ENCODE data around the gene NBEA.
"Not testable (repeated sequence)": the region's sequence is repeated elsewhere in the genome, so short reads cannot be mapped to it uniquely, and the experiment has no call there.

NBEA gene

DNA sequence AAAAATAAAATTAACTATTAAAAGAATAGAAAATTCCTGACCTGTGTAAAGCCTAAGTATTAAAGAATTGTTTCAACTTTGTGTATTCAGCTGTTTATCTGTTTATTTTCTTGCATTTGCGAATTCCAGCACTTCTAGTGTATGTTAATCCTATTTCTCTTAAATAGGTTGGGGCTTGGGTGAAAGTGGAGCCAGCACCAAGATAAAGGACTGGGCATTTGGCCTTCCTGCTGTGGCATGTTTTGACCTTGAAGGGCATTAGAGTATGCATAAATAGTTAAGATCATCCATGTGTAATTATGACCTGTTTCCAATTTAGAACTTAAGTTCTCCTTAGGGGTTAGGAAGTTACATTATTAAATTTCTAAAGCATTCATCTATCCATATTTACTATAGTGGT is 151.3 kb downstream of the NBEA start:
- DNase-seq, result no peak

DNA sequence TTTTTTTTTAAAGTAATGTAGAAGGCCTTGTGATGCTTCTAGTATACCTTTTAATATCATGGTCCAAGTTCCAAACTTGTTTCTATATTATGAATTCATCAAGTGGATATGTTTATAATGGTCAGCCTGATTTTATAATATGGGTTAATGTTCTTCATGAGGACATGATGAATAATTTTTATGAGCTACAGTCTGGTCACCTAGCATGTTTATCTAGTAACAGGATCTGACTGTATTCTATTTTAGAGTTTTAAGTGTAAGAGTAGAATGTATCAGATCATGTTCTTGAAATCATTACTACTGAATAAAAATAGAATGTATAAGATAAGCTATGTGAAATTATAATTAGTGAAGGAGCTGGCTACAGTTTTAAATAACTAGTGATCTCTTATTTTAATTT is 164.7 kb downstream of the NBEA start:
- DNase-seq, result not testable (repeated sequence)

DNA sequence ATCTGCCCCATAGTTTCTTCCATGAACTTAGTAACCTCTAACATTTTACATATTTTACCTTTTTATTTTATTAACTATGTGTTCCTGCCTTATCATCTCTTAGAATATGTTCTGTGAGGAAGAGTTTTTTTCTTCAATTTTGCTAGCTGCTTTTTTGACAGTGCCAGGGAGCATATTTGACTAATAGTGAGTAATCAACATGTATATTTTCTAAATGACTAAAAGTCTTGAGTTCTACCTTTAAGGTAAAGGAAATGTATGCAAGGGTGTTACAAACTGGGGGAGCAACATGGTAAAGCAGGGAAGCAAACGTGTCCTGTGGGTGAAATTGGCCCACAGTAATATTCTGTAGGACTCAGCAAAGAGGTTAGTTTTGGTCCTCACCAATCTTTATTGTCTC is 165.5 kb downstream of the NBEA start:
- DNase-seq, result no peak

DNA sequence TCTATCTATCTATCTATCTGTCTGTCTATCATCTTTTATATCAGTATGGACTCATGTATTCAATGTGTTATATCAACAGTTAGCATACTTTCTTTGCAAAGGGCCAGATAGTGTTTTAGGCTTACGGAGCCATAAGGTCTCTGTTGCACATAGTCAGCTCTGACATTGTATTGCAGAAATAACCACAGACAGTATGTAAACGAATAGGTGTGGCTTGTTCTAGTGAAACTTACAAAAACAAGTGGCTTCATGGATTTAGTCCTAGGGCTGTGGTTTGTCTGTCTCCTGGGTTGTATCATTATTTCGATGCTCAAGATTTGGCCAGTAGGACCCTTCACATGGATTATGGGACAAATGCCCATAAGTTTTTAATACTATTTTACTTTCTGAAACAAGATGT is 171.5 kb downstream of the NBEA start:
- not testable (repeated sequence) for DNase-seq

DNA sequence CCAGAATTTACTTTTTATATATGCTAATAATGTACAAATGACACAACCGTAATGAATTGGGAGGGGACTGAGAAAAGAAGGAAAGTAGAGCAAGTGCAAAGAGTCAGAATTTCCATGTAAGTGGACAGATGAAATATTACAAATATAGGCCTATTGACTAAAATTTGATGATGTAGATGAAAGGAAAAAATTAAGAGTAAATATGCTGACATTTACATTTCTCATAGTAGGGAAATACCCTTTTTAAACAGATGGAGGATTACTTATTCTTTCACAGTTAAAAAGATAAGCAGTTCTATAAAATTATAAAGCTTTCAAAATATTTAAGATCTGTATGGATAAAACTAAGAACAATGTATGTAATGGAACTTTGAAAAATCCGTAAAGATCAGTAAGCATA is 185.4 kb downstream of the NBEA start:
- DNase-seq, result no peak

DNA sequence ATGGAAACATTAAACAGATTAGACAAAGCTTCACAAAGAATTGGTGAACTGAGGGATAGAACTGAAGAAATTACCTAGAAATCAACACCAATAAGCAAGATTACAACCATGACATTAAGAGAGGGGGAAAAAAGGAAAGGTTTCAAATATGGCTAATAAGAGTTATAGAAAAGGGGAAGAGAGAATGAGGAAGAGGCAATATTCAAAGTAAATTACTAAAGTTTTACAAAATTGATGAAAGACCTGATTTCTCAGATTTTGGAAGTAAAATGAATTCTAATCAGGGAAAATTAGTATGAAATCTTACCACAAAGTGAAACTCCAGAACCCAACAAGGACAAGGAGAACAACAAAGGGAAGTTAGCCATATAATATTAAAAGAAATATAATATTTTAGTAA is 187.4 kb downstream of the NBEA start:
- no peak for DNase-seq

DNA sequence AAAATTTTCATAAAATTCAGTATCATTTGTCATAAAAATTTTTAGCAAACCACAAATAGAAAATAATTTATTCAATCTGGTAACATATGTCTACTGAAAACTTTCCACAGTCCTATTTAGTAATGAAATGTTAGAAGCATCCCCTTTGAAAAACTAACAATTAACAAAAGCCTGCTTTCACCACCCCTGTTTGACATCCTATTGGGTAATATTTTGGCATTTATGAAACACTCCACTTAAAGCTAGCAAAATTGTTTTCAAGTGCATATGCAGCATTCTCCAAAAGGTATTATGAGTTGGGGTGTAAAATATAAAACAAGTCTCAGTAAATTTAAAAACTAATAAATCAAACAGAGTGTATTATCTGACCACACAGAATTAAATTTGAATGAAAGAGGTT is 189.4 kb downstream of the NBEA start:
- no peak for DNase-seq

DNA sequence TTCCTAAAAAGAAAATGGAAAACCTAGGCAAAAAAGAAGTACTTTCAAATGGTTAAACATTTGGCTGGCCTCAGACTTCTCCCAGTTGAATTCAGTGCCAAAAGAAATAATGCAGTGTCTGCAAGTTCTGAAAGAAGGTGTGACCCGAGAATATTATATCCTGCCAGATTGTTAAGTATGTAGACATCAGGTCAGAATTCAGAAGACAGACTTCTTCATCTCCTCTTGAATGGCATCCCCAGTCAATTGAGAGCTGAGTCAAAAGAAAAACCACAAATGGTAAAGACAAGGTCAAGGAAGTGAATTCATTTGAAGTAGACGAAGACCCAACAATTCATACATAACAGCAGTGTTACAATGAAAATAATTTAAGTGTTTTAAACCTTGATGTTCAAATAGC is 194.5 kb downstream of the NBEA start:
- DNase-seq, result no peak

DNA sequence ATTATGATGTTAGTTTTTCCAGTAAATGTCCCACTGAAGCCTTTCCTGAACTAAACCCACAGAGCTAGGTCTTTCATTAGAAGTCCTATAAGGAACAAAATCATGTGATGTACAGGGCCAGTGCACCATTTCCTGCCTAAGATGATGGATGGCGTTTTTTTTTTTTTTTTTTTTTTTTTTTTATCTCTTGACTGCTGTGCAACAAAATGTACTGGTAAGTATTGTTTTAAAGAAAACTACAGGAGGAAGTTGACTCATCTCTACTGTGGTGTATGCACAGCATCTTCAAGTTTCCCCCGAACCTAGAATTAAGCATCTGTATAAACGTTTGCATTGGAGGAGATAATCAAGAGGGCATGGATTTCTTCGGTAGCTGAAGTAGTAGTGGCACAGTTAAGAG is 197.5 kb downstream of the NBEA start:
- DNase-seq, result no peak

DNA sequence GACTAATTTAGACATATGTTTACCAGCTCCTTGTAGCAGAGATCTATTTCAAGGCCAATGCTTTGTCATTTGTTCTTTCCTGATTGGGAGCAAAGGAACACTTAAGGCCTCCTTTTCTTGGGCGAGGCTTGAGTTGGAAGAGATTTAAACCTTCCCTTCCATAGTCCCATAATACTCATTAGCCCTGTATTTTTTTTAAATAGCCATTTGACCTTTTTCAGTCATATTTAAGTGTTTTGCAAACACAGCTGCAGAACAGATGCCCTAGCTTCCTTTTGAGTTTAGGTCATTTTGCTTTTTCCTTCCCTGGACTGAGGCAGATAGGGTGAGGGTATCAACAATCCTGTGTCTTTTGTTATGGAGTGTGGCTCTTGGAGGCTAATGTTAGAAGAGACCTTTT is 198.3 kb downstream of the NBEA start:
- no peak for DNase-seq

DNA sequence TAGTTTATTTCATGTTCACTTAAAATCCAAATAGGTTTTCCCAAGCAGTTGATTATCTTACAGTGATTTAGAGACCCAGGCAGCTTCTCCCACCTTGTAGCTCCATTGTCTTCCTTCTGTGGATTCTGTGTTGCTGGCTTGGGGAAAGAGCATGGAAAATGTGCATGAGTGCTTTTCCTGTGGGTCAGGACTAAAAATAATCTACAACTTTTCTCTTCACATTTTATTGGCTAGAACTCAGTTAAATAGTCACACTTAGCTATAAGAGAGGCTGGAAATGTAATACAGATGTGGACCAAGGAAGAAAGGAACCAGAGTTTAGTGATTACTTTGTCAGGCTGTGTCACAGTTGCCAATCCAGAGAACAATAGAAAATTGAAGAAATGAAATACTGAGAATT is 198.8 kb downstream of the NBEA start:
- DNase-seq, result no peak

DNA sequence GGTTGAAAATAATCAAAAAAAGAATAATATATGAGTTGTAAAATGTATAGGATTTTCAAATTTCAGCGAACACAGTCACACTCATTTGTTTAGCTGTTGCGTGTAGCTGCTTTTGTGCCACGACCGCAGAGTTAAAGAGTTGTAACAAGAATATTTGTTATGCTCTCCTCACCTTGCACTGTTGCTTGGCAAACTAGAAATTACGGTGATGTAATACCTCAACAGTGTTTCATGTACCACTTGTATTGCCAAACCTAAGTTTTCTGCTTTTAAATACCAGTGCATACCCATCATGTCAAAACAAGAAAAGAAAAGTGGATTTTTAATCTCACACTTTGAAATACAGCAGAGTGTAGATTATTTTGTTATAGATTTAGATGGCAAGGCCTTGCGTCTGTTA is 201.1 kb downstream of the NBEA start:
- no peak for DNase-seq

DNA sequence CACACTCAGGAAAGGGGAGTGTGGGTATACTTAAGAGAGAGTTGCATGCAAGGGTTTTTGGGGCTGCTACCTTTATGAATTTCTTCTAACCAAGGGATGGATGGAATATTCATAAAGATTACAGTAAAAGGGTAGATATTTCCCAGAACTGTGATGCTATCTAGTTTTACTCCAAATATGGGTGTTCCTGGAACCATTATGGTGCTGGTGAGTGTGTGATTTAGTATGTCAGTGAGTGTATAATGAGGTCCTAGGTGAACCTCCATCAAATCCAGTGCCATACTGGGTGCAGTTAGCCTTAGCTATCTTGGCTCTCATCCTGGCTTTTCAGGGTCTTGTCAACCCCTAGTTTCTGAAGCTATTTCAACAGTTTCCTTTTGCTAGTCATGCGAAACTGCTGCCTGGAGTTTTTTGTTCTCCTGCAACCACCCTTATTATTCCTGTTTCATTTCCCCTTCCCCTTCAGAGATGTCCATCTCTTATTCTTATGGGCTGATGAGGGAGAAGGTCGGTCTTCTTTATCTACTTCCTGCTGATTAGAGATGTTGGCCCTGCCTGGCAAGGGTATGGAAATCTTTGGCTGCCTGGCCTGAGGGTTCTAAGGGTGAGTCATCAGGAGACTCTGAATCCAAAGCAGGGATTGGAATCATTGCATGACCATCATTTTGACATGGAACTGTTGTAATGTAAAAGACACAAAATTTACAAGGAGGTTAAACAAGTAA is 202.3 kb downstream of the NBEA start:
- DNase-seq, result no peak

DNA sequence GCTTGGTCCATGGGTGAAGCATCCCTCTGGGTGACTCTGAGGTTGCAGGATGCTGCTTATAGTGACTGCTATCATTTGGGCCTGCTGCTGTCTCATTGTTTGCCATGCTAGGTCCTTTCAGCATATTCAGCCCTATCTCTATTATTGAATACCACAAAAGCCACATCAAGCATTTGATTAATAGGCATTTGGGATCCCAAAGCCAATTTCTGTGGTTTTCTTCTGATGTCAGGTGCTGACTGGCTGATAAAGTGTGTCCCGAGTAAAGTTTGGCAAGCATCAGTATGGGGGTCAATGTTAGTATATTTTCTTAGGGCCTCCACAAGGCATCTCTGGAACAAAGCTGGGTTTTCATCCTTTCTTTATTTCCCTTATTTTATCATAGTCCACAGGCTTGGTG is 204.6 kb downstream of the NBEA start:
- no peak for DNase-seq

DNA sequence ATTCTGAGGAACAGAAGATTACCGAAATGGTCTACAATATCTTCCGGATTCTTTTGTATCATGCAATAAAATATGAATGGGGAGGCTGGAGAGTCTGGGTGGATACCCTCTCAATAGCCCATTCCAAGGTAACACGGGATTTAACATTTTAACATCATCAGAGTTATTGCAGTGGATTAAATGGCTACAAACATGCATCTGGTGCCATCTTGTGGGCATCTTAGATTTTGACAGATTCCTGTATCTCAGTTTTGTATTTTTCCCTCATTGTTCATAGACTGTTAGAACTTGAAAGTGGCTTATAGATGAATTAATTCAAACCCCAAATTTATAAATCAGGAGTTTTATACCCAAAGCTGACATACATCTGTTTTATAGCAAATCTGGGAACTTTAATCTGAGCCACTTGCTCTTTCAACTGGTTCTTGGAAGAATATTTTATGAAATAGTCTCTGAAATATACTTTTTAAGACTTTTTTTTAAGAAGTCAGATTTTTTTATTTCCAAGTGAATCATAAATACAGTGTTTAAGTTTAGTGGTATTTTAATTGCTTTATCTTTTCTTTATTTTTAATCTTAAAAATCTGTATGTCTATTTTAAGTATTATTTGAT is 215.2 kb downstream of the NBEA start:
- peak; percentile 3 to 9 for DNase-seq

DNA sequence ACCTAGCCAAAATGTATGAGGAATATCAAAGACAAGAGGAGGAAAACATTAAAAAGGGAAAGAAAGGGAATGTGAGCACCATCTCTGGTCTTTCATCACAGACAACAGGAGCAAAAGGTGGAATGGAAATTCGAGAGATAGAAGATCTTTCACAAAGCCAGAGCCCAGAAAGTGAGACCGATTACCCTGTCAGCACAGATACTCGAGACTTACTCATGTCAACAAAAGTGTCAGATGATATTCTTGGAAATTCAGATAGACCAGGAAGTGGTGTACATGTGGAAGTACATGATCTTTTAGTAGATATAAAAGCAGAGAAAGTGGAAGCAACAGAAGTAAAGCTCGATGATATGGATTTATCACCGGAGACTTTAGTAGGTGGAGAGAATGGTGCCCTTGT is 217.0 kb downstream of the NBEA start:
- no peak for DNase-seq

DNA sequence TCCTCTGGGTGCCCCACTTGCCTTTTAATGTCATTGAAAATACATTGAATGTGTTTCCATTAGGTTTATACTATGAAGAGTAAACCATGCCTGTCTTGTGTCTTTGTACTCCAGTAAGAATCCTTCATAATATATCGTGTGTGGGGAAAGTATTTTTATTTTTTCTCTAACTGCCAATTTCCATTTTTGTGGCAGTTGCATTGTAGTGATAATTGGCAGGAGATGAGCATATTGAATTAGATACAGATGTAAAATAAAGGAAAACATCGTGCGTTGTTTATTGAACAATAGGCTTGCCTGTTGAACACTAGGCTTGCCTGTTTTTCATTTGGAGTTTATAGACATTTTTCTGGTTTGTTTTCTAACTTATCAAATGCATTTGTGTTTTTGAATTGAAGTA is 218.8 kb downstream of the NBEA start:
- DNase-seq, result no peak

DNA sequence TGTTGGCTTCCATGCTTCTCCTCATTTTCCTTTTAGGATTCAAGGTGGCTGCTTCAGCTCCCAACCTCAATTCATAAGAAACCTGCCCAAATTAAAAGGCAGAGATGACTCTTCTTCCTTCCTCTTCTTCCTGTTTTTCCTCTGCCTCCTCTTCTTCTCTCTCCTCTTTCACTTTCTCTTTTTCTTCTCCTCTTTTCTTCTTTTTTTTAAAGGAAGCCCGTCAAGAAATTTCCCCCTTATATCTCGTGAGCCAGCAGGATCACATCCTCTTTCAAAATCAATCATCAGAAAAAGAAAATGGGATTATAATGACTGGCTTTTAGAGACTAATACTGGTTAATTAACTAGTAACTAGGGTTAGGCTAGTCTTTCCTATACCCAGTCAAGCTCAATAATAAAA is 220.3 kb downstream of the NBEA start:
- DNase-seq, result no peak

DNA sequence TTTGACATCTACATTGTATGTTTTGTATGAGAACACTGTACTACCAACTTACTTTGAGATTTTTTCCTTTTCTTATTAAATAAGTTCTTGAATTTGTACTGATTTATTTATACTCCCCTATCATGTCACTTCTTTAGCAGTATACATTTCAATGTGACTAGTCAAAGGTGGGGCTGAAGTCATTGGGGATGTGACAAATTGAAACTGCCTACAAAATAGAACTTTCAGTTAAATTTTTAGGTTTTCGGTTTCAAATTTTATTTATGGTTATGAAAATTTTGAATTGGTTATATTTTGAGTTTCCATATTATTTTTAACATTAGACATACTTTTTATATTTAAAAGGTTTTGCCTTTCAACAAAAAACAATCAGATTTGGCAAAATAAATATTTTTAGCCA is 221.6 kb downstream of the NBEA start:
- DNase-seq, result no peak

DNA sequence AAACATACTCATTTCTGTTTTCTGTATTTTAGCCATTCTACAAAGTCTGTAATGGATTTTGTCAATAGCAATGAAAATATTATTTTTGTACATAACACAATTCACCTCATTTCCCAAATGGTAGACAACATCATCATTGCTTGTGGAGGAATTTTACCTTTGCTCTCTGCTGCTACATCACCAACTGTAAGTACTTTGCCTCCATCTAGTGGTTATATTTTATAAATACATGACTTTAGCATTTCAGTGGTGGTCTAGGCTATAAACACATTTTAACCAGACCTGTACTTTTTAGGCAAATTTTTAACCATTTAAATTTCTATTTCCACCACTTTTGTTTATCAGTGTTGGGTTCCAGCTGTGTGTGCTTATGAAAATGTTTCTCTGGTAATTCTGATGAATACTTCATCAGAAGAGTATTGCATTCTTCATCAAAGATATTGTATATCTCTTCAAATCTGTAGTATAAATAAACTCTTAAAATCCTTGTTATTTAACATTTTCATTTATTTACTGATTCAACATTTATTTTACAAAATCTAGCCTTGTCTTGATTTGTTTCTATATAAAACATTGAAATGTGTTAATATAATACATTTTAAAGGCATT is 222.4 kb downstream of the NBEA start:
- DNase-seq, result no peak

DNA sequence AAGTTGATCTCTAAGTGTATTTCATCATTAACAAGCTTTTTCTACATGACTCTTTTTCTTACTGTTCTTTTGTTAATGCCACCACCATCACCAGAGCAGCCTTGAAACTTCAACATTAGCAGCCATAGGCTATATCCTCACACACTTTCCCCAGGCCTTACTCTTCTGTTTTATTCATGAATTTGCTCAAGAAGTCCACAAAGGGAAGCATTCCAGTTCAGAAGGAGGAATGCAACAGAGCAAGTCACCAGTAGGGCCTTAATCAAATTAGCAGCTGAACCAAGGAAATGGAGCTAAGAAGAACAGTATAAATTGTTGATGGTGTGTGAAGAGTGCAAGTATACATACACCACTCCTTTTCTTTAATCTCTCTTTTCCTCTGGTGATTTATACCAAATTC is 223.1 kb downstream of the NBEA start:
- DNase-seq, result no peak

DNA sequence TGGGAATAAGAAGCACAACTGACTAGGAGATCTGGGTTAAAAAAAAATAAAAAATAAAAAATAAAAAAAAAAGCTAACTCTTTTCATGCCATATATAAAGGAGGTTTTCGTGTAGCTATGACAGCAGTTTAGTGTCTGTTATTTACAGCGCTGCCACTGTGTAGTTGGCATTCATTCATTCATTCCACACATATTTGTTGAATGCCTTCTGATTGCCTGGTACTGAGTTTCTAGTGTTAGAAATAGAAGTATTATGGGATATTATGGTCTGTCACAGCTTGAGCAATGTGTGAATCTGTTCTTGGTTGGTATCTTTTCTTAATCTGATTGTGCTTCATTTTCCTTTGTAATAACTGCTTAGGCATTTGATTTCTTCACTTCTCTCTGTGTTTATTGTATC is 237.4 kb downstream of the NBEA start:
- DNase-seq, result no peak

DNA sequence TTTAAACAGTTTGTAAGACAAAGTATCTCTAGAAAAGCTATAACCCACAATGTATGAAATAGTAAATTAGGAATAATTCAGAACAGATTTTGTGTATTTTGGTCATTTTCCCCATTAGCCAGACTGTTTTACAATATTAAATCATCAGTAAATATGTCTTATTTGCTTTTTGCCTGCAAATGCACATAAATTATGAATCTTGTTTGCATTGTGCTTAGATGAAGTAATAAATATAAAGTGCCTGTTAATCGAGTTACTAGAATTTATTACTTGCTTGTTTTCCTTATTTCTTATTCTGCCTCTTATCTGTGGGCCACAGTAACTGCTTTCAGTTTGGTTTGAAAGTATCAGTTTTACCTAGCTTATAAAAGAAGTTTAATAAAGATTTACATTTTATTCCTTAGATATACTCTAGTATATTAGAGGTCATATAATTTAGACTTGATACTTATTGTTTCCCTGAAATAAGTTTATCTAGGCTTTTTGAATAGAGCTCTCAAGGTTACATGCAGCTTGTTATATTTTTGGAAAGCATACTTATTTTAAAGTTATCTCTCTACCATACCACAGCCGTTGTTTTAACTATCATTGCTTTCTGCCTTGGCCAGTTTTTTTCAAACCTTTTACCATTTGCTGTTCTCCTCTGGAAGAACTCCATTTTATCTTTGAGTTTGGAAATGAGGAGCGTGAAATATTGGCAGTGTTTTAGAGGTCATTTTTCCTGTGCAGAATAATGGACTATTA is 238.0 kb downstream of the NBEA start:
- no peak for DNase-seq

DNA sequence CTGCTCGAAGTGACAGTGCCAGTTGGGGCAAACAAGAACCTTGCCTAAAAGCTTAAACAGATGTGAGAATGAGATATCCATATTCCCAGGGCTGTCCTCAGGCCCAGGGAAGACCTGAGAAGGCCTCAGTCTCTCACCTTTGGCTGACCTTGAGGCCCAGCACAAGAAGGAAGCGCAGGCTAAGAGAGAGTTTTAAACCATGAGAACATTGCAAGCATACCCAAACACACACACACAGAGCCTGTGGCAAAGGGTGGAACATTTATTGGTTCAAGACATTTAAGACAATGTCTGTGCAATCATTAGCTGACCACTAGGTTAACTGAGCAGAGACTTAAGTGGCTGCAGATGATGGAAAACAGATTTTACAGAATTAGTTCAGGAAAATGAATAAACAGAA is 248.2 kb downstream of the NBEA start:
- no peak for DNase-seq

Measured in activated CD4-positive, alpha-beta T cell treated with anti-CD3 and anti-CD28 coated beads, Interleukin-2, amount 50 U/mL, for 48 hours (primary cell).